Loucy (cell line): ENCODE measurements around the gene LRRC27.

ENCODE experiments used
- CTCF ChIP-seq: fragments of 200-600 bp; sonication (generic); conservative IDR thresholded peaks from 2 replicates; pipeline ENCODE4 v1.5.1; 2014; ENCODE audit warnings: mild to moderate bottlenecking, antibody characterized with exemption, low read length
- EZH2phosphoT487 ChIP-seq: fragments of 200-600 bp; IDR thresholded peaks from 2 replicates; pipeline ENCODE4 v1.6.1; 2018; ENCODE audit warnings: antibody characterized with exemption, mild to moderate bottlenecking, moderate library complexity, borderline replicate concordance

- TF ChIP-seq CTCF, result no peak
- TF ChIP-seq EZH2phosphoT487, result no peak
Measured at GRCh38 chr10:132355754-132356153, 23.8 kb downstream of the LRRC27 start.
